ENCODE data around the gene ACSS1. TPM values are rescaled to one million over a fixed set of nuclear protein-coding genes. Genes with fewer than 3 reads are reported as not detected.

The ACSS1 gene
- total RNA-seq, 4 donors from 2014 or later = 38.5 to 55.5 (median 42.2) TPM

DNA sequence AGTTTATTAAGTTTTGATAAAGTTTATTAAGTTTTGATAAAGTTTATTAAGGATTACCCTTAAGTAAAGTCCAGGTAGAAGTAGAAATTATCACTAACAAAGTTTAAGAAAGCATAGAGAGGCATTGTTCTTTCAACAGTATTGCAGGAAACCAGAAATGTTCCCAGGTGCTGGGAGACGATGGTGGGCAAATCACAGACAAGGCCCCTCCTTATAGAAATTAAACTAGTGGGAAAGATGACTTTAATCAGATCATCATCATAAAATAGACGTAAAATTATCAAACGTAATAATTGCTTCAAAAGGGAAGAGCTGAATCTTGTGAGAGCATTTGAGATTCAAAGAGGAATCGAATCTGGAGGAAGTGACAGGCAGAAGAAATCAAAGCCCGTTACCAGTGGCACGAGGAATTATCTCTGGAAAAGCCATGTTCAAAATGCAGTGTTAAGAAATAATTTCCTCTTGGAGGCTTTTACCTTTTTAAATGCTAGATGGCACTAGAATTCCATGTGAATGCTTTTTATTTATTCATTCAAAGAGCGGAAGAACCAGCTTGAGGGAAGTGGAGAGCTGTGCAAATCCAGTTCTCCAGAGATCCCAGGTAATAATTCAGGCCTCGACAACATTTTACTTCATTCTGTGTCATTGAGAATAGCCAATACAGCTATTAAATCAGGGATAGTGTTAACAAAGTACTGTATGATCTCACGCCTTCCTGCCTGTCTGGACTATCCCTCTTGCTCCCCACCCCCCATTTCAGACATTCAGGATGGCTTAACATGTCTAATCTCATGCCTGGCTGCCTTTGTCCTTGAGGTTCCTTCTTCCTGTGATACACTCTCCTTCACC, 64.4 kb downstream of the ACSS1 start:
- Histone ChIP-seq H3K36me3 (no peaks in the 10 kb centered on the region), H3K9me3 (no peaks in the 10 kb centered on the region), H3K27ac (peak overlapping the region; percentile 83 to 97 (median 96)), H3K27me3 (no peaks in the 10 kb centered on the region), H3K4me3 (peak overlapping the region; percentile 68 to 87 (median 80)), H3K4me1 (peaks cover 0 to 56% (median 19%) of the 10 kb centered on the region in 4 donors)
- TF ChIP-seq POLR2A (IDR thresholded peaks at IDR 0.05) (no peak), CTCF (IDR thresholded peaks at IDR 0.05) (peak; percentile 16 to 55 (median 24)), EP300 (IDR thresholded peaks at IDR 0.05) (no peak)
- 21 to 34% methylated on average over 9 of the region's 9 CpGs for WGBS, 2 donors
- DNase-seq (ENCODE audit: low spot score in 2 of 2) = no peak

DNA sequence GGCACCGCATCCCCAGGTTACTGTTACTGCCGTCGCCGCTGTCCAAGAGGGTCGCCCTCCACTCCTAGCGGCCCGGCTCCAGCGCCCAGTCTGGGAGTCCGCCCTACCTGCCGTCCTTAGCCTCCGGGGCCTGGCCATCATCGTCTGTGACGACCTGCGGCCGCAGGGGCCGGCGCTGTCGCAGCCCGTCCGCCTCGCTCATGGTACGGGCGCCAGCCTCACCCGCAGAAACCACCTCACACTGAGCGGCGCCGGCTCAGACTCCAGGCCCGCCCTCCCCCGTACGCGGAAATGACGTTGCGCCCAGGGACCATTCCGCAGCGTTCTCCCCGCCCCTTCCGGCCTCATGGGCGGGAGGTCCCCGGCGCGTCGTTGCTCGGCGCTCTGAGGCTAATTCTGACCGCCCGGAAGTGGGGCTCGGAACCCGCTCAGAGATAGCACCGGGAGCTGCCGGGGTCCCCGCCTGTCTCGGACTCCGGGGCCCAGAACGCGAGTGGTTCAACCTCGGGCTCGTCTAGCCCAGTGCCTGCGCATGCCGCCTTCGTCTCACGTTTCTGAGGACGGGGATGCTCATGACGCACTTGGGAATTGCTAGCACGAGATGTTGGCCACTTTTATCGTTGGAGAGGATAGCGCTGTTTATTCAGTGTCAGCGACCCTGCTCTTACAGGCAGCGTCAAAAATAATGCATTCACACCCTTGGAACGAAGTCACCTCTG, 65.3 kb downstream of the ACSS1 start, which contains the start of gene APMAP:
Gene APMAP (minus strand): TSS at position 265 of the 719 bp plus-strand sequence. CDS start 63 bp downstream, at position 202.
- H3K4me1 ChIP-seq = peaks cover 0 to 48% (median 19%) of the 10 kb centered on the region in 4 donors
- no peaks in the 10 kb centered on the region for H3K9me3 ChIP-seq
- H3K36me3 ChIP-seq = no peaks in the 10 kb centered on the region
- peak within 1 kb of the TSS; percentile 68 to 87 (median 80) for H3K4me3 ChIP-seq
- 0 to 1% methylated on average over 22 to 39 of the region's 69 CpGs for WGBS, 2 donors
- peak in 1 of 5 experiments; percentile 48 for TF ChIP-seq CTCF (IDR thresholded peaks at IDR 0.05)
- peak; percentile 97 to 99 for TF ChIP-seq POLR2A (IDR thresholded peaks at IDR 0.05)
- peak; percentile 92 to 99 for TF ChIP-seq EP300 (IDR thresholded peaks at IDR 0.05)
- H3K27me3 ChIP-seq = no peaks in the 10 kb centered on the region
- H3K27ac ChIP-seq = peak within 1 kb of the TSS; percentile 83 to 97 (median 96)
- DNase-seq (ENCODE audit: low spot score in 2 of 2) = peak; percentile 93 to 98

DNA sequence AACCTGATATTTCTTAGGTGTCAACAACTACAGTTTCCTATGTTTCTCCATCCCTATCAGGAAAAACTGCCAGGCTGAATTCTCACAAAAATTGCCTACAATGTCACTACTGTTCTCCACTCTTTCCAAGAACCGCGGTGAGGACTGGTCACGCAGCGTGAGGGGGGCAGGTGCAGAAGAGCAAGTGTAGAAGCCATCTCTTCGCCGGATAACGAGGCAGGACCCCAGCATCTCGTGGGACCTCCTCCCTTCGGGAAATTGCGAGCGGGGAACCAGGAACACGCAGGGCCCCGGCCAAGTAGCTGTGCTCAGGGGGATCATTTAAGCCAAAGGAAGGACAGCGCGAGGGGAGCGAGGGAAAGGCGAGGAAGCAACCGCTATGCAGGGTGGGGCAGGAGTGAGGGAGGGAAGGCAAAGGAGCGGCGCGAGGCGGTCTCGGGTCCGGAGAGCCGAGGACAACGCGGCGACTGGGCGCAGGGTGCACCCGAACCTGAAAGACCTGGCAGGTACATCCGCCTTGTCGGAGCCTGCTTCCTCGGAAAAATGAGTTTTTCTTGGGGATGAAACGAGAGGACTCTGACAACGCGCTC, 65.9 kb downstream of the ACSS1 start:
- 0 to 1% methylated on average over 32 to 35 of the region's 36 CpGs for WGBS, 2 donors
- Histone ChIP-seq H3K9me3 (no peaks in the 10 kb centered on the region), H3K27ac (peak overlapping the region; percentile 83 to 97 (median 96)), H3K27me3 (no peaks in the 10 kb centered on the region), H3K36me3 (no peaks in the 10 kb centered on the region), H3K4me3 (peak overlapping the region; percentile 68 to 87 (median 80)), H3K4me1 (peaks cover 0 to 48% (median 19%) of the 10 kb centered on the region in 4 donors)
- no peak for DNase-seq (ENCODE audit: low spot score in 2 of 2)
- TF ChIP-seq CTCF (IDR thresholded peaks at IDR 0.05) (no peak), POLR2A (IDR thresholded peaks at IDR 0.05) (no peak), EP300 (IDR thresholded peaks at IDR 0.05) (no peak)

DNA sequence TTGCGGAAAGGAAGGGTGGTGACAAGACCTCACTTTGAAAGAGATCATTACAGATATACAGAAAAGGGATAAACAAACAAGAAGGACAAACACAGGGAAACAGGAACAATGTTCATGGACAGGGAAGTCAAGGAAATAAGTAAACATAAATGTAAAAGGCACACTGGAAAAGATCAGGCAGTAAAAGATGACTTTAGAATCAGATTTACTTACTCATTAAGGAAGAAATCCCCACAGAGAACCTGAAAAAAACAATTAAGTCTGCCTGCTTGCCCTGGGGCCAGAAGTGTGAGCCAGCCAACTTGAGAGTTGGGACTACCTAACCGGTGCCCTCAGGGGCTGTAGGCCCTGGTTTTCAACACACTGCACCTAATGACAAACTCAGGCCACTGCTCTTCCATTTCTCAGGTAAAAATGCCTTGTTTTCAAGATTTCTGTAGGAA, 67.1 kb downstream of the ACSS1 start:
- Histone ChIP-seq H3K36me3 (no peaks in the 10 kb centered on the region), H3K4me3 (peak overlapping the region in 1 of 4 donors; percentile 68), H3K27ac (no peak overlapping the region), H3K4me1 (peaks cover 0 to 48% (median 19%) of the 10 kb centered on the region in 4 donors), H3K27me3 (no peaks in the 10 kb centered on the region), H3K9me3 (no peaks in the 10 kb centered on the region)
- 89 to 92% methylated on average over 2 of the region's 2 CpGs for WGBS, 2 donors
- DNase-seq (ENCODE audit: low spot score in 2 of 2) = no peak
- TF ChIP-seq POLR2A (IDR thresholded peaks at IDR 0.05) = no peak
- no peak for TF ChIP-seq EP300 (IDR thresholded peaks at IDR 0.05)
- no peak for TF ChIP-seq CTCF (IDR thresholded peaks at IDR 0.05)

All from tibial nerve (tissue), 4 donors.